Measurements from ENCODE around the gene RELT. TPM values are rescaled to one million over a fixed set of nuclear protein-coding genes. Genes with fewer than 3 reads are reported as not detected.

RELT gene
- total RNA-seq, 1 experiment from 2014 or later, result 11.7 TPM

GRCh38 chr11:73403541-73403940 lies 27.3 kb downstream of the RELT start:
- H3K27me3 ChIP-seq (replicated peaks; ENCODE audit: control insufficient read depth, insufficient read depth, low read length), result no peaks in the 10 kb centered on the region
- no TSS peak for BruUV-seq (replicated peaks)
- Mint-ChIP-seq H3K4me1 (ENCODE audit: low read depth, unreplicated experiment) (no peaks in the 10 kb centered on the region), H3K36me3 (ENCODE audit: insufficient read depth, unreplicated experiment) (peaks cover 32% of the 10 kb centered on the region), H3K27ac (ENCODE audit: unreplicated experiment) (no peak overlapping the region), H3K9me3 (ENCODE audit: unreplicated experiment) (no peaks in the 10 kb centered on the region), H3K27me3 (ENCODE audit: insufficient read depth, unreplicated experiment) (no peaks in the 10 kb centered on the region), H3K4me3 (ENCODE audit: unreplicated experiment) (no peak overlapping the region)
- H3K36me3 ChIP-seq (ENCODE audit: control insufficient read depth, insufficient read depth, low read length), result no peaks in the 10 kb centered on the region; the same call in 1 of the 2 replicates
- ChIA-PET POLR2A (no interaction called here), CTCF (interaction anchor here (0.6 to 2.5 kb wide), 6 partner anchors 10 to 528 kb away, joined by 3 to 13 read pairs (median 4); partner anchors contain the start of gene RELT)
- H3K9me3 ChIP-seq, result no peaks in the 10 kb centered on the region
- intact Hi-C loops (cut with micrococcal nuclease; ENCODE audit: unreplicated experiment), result loop anchor here (10.0 kb wide), 1 partner anchor 191 kb away; the partner anchor contains the start of gene FAM168A
- DNase-seq, result no peak
- H3K4me1 ChIP-seq, result no peaks in the 10 kb centered on the region
- H3K4me3 ChIP-seq (ENCODE audit: low read depth, low read length), result no peak overlapping the region
- TF ChIP-seq, protein P1, sequence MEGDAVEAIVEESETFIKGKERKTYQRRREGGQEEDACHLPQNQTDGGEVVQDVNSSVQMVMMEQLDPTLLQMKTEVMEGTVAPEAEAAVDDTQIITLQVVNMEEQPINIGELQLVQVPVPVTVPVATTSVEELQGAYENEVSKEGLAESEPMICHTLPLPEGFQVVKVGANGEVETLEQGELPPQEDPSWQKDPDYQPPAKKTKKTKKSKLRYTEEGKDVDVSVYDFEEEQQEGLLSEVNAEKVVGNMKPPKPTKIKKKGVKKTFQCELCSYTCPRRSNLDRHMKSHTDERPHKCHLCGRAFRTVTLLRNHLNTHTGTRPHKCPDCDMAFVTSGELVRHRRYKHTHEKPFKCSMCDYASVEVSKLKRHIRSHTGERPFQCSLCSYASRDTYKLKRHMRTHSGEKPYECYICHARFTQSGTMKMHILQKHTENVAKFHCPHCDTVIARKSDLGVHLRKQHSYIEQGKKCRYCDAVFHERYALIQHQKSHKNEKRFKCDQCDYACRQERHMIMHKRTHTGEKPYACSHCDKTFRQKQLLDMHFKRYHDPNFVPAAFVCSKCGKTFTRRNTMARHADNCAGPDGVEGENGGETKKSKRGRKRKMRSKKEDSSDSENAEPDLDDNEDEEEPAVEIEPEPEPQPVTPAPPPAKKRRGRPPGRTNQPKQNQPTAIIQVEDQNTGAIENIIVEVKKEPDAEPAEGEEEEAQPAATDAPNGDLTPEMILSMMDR (IDR thresholded peaks at IDR 0.05; ENCODE audit: insufficient read depth in 1 of 2, low read depth in 1 of 2, low read length in 1 of 2, severe bottlenecking in 1 of 2, unreplicated experiment in 1 of 2), result no peak

GRCh38 chr11:73404048-73404447 lies 27.8 kb downstream of the RELT start:
- H3K27me3 Mint-ChIP-seq (ENCODE audit: insufficient read depth, unreplicated experiment), result no peaks in the 10 kb centered on the region
- H3K36me3 Mint-ChIP-seq (ENCODE audit: insufficient read depth, unreplicated experiment), result peaks cover 27% of the 10 kb centered on the region
- Histone ChIP-seq H3K9me3 (no peaks in the 10 kb centered on the region), H3K4me1 (no peaks in the 10 kb centered on the region), H3K36me3 (ENCODE audit: control insufficient read depth, insufficient read depth, low read length) (no peaks in the 10 kb centered on the region; the same call in 1 of the 2 replicates), H3K27me3 (replicated peaks; ENCODE audit: control insufficient read depth, insufficient read depth, low read length) (no peaks in the 10 kb centered on the region), H3K4me3 (ENCODE audit: low read depth, low read length) (no peak overlapping the region)
- H3K9me3 Mint-ChIP-seq (ENCODE audit: unreplicated experiment), result no peaks in the 10 kb centered on the region
- ChIA-PET CTCF (interaction anchor here (0.6 to 2.5 kb wide), 2 partner anchors 11 to 85 kb away, joined by 4 to 13 read pairs; no protein-coding TSS in a partner anchor), POLR2A (no interaction called here)
- H3K4me1 Mint-ChIP-seq (ENCODE audit: low read depth, unreplicated experiment), result no peaks in the 10 kb centered on the region
- peak; percentile 81 to 85 for DNase-seq
- H3K27ac Mint-ChIP-seq (ENCODE audit: unreplicated experiment), result no peak overlapping the region
- intact Hi-C loops (cut with micrococcal nuclease; ENCODE audit: unreplicated experiment), result loop anchor here (1.0 to 10.0 kb wide), 3 partner anchors 191 to 527 kb away; partner anchors contain the start of gene FAM168A
- TF ChIP-seq, protein P1 (IDR thresholded peaks at IDR 0.05; ENCODE audit: insufficient read depth in 1 of 2, low read depth in 1 of 2, low read length in 1 of 2, severe bottlenecking in 1 of 2, unreplicated experiment in 1 of 2), result peak; percentile 71 to 93
- no TSS peak for BruUV-seq (replicated peaks)
- H3K4me3 Mint-ChIP-seq (ENCODE audit: unreplicated experiment), result no peak overlapping the region

GRCh38 chr11:73404506-73405145 lies 28.4 kb downstream of the RELT start:
- H3K4me3 ChIP-seq (ENCODE audit: low read depth, low read length), result no peak overlapping the region
- no TSS peak for BruUV-seq (replicated peaks)
- CTCF ChIA-PET, result no interaction called here
- Mint-ChIP-seq H3K27ac (ENCODE audit: unreplicated experiment) (no peak overlapping the region), H3K36me3 (ENCODE audit: insufficient read depth, unreplicated experiment) (peaks cover 21% of the 10 kb centered on the region), H3K4me3 (ENCODE audit: unreplicated experiment) (no peak overlapping the region), H3K9me3 (ENCODE audit: unreplicated experiment) (no peaks in the 10 kb centered on the region), H3K4me1 (ENCODE audit: low read depth, unreplicated experiment) (no peaks in the 10 kb centered on the region), H3K27me3 (ENCODE audit: insufficient read depth, unreplicated experiment) (no peaks in the 10 kb centered on the region)
- no peaks in the 10 kb centered on the region for H3K4me1 ChIP-seq
- no peaks in the 10 kb centered on the region for H3K9me3 ChIP-seq
- intact Hi-C loops (cut with micrococcal nuclease; ENCODE audit: unreplicated experiment), result loop anchor here (1.0 to 10.0 kb wide), 3 partner anchors 190 to 527 kb away; partner anchors contain the start of gene FAM168A
- no peaks in the 10 kb centered on the region for H3K27me3 ChIP-seq (replicated peaks; ENCODE audit: control insufficient read depth, insufficient read depth, low read length)
- POLR2A ChIA-PET, result no interaction called here
- TF ChIP-seq, protein P1 (IDR thresholded peaks at IDR 0.05; ENCODE audit: insufficient read depth in 1 of 2, low read depth in 1 of 2, low read length in 1 of 2, severe bottlenecking in 1 of 2, unreplicated experiment in 1 of 2), result no peak
- H3K36me3 ChIP-seq (ENCODE audit: control insufficient read depth, insufficient read depth, low read length), result no peaks in the 10 kb centered on the region; the same call in 1 of the 2 replicates
- no peak for DNase-seq
